Activated T-cell treated with anti-CD3 and anti-CD28 coated beads for 1 hour (primary cell): ENCODE data around the gene TCERG1L.
"Not testable (repeated sequence)": the region's sequence is repeated elsewhere in the genome, so short reads cannot be mapped to it uniquely, and the experiment has no call there.

Source experiments
- DNase-seq: peaks from one replicate; pipeline ENCODE4 v3.0.0-alpha.2; 2020; ENCODE audit warnings: low read depth

Gene TCERG1L

GRCh38 chr10:131165092-131165491, 146.4 kb downstream of the TCERG1L start:
- DNase-seq, result no peak

GRCh38 chr10:131162866-131163843, 148.4 kb downstream of the TCERG1L start:
- no peak for DNase-seq

- DNase-seq, result no peak
Observed at GRCh38 chr10:131162211-131162610, 149.3 kb downstream of the TCERG1L start.

GRCh38 chr10:131161087-131161486, 150.4 kb downstream of the TCERG1L start:
- DNase-seq, result no peak

GRCh38 chr10:131160219-131160875, 151.2 kb downstream of the TCERG1L start:
- DNase-seq, result no peak

- no peak for DNase-seq
Observed at GRCh38 chr10:131159771-131160170, 151.8 kb downstream of the TCERG1L start.

- no peak for DNase-seq
Observed at GRCh38 chr10:131158695-131159094, 152.8 kb downstream of the TCERG1L start.

- no peak for DNase-seq
Observed at GRCh38 chr10:131157899-131158298, 153.6 kb downstream of the TCERG1L start.

- no peak for DNase-seq
Observed at GRCh38 chr10:131155876-131156230, 155.7 kb downstream of the TCERG1L start.

GRCh38 chr10:131155218-131155875, 156.2 kb downstream of the TCERG1L start:
- no peak for DNase-seq

- DNase-seq, result no peak
Observed at GRCh38 chr10:131154306-131155025, 157.1 kb downstream of the TCERG1L start.

- not testable (repeated sequence) for DNase-seq
Observed at GRCh38 chr10:131152456-131152855, 159.1 kb downstream of the TCERG1L start.

- no peak for DNase-seq
Observed at GRCh38 chr10:131150126-131150525, 161.4 kb downstream of the TCERG1L start.

- no peak for DNase-seq
Observed at GRCh38 chr10:131149586-131149985, 161.9 kb downstream of the TCERG1L start.

GRCh38 chr10:131149111-131149510, 162.4 kb downstream of the TCERG1L start:
- no peak for DNase-seq

GRCh38 chr10:131148270-131148669, 163.3 kb downstream of the TCERG1L start:
- DNase-seq, result no peak

- no peak for DNase-seq
Observed at GRCh38 chr10:131147301-131147975, 164.1 kb downstream of the TCERG1L start.

GRCh38 chr10:131146790-131147189, 164.7 kb downstream of the TCERG1L start:
- DNase-seq, result no peak

- no peak for DNase-seq
Observed at GRCh38 chr10:131145756-131146155, 165.8 kb downstream of the TCERG1L start.

GRCh38 chr10:131144711-131145375, 166.7 kb downstream of the TCERG1L start:
- no peak for DNase-seq

GRCh38 chr10:131144196-131144595, 167.3 kb downstream of the TCERG1L start:
- DNase-seq, result no peak
